NCI-H1417 treated with DMSO at 0.1 percent for 48 hours (cell line): Measurements from ENCODE around the gene CHCHD4.

Source experiments
- DNase-seq: peaks from one replicate; lab custom pipeline; 2025; lab: John Stamatoyannopoulos, UW

CHCHD4 gene

DNA sequence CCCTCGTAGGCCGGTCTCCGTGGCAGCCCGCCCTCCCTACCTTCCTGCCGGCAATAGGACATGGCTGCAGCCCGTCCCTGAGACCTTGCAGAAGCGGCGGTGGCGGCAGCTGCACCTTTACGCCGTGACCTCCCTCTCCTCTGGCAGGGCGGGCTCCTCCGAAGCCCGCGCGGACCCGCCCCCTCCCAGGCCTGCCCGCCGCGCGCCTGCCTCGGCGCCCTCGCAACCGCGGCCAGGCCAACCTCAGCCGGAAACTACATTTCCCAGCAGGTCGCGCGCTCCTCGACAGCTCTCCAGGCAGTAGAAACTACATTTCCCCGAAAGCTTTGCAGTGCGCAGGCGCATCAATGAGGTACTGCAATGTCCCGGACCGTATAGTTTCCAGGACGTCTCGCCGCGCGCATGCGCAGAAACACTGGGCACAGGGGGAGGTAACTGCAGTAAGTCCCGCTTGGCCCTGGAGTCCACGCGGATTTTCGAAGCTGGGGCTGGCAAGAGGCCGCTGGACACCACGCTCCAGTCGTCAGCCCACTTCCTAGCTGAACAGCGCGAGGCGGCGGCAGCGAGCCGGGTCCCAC lies at the start of gene CHCHD4, which contains the start of gene TMEM43:
Gene CHCHD4, minus strand, starts transcription at position 256 of the 578 bp plus-strand sequence. Its CDS starts 194 bp downstream, at position 62.
Gene TMEM43, plus strand, starts transcription at position 438 of the 578 bp plus-strand sequence. CDS start 142 bp downstream, outside the sequence.
- DNase-seq: peak; percentile 82

- no peak for DNase-seq
Measured at GRCh38 chr3:14172496-14172895, 47.8 kb upstream of the CHCHD4 start.

DNA sequence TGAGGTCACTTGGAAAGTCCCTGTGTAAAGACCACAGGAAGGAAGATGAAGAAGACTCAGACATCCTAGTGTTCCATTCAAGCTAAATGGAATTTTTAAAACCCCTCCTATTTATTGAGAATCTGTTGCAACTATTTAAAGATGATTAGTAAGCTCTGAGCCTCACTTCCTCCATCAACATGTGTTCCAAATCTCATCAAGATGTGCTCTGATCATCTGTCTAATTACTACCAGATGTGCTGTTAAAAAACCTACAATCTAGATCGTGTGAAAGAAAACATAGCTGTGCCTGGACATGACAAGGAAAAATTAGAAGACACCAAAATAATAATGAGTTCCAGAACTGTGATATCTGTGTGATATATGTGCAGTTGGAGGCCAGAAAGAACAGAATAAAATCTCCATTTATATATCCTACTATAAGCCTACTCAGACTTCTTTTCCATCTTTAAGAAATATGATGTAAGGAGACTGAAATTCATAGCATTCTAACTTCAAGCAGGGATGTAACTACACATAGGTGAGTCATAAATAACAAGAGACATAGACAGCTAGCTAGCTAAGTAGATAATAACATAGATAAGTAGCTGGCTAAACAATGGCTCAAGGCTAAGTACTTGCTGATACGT lies 46.0 kb upstream of the CHCHD4 start:
- no peak for DNase-seq

DNA sequence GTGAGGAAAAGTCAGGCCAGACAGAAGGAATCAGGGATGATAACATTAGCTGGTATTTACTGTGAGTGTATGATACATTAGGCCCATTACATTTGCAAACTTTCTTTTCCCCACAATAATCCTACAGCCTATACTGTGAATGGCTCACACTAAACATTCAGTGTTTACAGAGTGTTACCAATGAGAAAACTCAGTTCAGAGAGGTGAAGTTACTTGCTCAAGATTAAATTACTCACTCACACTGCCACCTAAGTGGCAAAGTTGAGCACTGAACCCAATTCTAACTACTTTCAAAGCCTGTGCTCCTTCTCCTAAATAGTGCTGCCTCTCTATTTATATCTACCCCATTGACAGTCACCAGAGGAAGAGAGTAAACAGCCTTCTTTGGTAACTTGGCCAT lies 45.2 kb upstream of the CHCHD4 start:
- no peak for DNase-seq

DNA sequence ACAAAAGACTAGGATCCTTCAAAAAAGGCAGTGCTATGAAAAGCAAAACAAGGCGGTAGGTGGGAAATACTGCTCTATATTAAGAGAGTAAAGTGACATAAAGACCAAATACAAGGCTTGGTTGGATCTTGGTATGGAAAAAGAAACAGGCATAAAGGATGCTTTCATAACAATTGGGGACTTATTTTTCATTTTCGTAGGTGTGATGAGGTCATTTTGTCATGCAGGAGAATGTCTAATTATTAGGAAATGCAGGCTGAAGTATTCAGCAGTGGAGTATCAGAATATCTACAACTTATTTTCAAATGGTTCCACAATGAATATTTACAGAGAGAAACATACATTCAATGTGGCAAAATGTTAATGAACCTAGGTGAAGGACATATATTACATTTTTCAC lies 44.8 kb upstream of the CHCHD4 start:
- DNase-seq: no peak

DNA sequence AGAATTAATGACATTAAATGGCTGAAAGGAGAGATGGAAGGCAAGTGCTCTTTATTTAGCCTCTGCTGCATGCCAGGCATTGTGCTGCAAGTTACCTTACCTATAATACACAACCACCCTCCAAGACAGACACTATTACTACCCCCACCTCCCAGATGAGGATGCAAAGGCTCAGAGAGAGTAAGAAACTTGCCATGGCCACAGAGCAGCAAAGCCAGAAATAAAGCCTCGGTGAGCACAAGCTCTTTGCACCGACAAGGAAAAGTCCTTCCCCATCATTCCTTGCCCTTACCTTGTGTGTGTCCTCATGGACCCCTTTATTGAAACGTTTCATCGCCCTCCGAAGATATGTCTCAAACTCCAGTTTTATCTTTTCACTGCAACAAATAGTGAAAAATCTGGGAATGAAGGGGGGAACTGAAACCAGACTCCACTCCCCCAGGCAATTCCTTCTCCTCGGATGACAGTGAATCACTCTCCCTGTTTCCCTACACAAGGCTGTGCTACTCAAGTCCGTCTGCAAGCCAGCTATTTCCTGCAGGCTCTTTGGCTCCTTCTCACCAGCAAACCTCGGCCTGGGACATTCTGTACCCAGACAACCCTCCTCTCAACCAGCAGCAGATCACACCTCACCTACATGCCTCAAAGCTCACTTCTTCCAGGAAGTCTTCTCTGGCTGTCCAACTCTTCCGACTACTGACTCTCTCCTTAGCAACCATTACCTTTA lies 42.4 kb upstream of the CHCHD4 start:
- DNase-seq: no peak

DNA sequence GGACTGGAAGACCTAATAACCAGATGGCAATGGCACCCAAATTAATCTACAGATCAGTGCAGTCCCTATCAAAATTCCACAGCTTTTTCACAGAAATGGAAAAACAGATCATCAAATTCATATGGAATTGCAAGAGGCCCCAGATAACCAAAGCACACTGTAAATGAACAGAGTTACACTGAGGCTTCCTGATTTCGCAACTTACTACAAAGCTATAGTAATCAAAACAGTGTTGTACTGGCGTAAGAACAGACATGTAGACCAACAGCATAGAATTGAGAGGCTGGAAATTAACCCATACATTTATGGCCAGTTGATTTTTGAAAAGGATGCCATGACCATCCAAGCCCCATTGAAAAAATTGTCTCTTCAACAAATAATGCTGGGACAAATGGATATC lies 37.5 kb upstream of the CHCHD4 start:
- DNase-seq: no peak

GRCh38 chr3:14161282-14161681 lies 36.6 kb upstream of the CHCHD4 start:
- no peak for DNase-seq

DNA sequence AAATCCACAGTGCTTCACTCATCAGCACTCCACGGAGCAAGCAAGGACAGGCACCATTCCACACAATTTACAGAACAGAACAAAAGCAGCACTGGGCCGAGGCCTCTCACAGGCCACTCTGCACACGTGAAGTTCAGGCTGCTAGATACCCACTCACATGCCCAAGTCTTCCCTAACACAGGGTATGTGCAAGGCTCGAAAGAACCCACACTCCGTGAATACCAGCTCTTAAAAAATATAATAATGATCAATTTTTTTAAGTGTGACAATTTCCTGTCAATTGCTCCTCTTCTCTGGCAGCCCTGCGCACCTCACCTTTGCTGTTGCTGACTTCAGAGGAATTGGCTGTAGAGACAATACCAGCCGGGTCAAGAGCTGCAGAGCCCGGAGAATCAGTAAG lies 34.8 kb upstream of the CHCHD4 start:
- DNase-seq: no peak

DNA sequence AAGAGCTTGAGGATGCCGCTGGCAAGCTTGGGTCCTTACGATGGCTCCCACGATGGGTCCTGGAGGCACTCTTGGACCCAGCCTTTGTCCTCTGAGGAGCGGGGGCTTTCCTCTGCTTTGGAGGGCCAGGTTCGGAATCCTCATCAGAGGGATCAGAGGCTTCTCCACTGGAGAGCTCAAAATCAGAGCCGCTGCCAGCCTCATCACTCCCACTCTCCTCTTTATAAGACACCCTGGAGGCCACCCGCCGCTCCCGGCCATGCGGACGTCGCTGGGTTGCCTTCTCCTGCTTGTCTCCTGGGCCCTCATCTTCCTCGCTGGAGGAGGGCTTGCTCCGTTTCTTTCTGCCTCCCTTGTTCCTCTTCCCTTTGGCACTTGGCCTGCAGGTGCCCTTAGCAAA lies 33.7 kb upstream of the CHCHD4 start:
- no peak for DNase-seq

DNA sequence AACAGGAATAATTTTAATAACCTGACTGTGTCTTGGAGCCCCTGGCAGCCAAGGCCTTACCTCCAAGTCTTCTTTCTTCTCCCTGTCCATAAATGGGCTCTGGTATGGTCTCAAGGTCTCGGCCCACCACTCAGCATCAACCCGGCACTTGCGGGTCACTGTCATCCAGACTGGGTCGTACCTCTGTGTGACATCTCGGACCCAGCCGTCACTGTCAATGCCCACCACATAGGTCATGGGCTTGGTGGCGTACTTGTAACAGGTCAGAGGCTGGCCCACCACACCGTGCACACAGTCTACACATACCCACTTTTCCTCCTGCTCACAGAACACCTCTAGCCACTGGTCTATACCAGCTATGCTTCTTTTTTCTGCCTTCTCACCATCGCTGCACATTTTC lies 33.3 kb upstream of the CHCHD4 start:
- no peak for DNase-seq

DNA sequence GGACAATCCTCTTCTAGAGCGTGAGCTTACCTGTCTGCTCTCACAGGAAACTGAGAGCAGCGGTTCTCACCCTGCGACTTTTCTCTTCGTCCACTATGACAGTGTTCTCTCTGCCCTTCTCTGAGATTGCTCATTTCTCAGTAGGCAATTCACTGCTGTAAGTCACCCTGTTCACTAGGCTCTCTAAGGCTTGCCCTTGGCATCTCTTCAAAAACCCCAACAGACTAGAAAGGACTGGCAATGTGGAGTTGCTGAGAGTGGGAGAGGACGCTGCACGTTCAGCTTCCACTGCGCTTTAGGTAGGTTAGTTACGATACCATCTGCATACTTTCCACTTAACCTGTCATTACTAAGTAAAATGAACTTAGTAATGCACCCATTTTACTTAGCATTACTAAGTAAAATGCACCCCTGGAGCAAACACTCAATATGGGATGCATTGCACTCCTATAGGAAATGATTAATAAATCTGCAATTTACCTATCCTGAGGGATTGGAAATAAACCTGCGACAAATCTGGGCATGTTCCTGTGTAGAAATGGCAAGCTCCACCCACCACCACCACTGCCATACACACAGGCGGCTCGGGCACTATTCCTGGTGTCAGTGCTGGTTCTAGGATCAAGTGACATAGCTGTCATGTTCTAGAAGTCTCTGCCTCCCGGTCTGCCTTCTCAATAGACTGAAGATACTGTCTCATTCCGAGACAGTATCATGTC lies 32.3 kb upstream of the CHCHD4 start:
- DNase-seq: no peak

DNA sequence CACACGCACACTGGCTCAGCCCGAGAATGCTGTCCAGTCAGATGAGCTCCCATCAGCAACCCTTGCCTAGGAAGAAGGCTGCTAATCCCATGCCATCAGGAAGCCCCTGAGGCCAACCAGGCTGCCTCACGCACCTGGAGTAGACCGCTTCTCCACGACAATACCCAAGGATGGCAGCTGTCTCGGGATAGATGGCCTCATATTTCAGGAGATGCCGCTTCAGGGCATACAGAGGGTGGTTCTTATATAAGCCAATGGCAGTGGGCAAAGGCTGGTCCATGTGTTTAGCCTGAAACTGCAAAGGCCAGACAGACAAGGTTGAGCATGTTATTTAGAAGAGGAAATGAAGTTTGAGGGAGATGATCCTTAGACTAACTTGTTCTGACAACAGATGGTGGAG lies 31.5 kb upstream of the CHCHD4 start:
- no peak for DNase-seq

DNA sequence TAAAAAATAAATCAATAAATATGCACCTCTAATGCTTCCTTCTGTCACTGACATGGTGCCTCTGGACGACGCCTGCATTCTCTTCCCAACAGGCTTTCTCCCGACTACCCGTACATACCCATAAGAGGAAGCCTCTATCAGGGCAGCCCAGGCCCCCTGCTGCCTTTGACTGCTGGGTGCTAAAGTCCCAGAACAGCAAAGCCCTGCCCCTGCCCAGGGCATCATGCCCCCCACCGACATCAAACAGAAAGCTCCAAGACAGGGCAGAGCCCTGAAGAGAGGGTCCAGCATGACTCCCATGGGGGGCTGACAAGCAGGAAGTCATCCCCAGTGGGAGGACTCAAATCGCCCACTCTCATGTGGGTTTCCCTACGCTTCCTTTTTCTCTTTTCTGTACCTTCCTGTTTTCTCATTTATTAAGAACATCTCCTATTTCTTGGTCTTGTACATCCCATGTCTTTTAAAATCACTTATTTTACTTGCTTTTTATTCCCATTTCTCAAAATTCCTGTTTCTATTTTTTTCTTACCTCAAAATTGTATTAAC lies 30.3 kb upstream of the CHCHD4 start:
- DNase-seq: no peak

GRCh38 chr3:14154276-14154675 lies 29.6 kb upstream of the CHCHD4 start:
- DNase-seq: no peak

DNA sequence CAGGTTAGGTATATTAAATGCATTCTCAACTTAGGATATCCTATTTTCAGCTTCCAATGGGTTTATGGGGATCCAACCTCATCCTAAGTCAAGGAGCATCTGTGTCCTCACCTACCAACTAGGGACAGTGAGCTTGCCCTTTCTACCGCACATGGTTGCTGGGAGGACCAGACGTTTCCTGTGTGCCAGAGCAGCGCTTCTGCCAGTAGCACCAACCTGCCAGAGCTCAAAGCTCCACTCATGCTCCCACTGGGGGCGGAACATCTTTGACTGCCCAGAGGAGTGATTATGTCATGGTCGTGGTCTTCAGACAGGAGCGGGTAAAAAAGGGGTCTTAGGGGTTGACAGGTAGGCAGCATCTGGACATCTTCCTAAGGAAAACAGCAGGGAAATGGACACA lies 29.0 kb upstream of the CHCHD4 start:
- no peak for DNase-seq

DNA sequence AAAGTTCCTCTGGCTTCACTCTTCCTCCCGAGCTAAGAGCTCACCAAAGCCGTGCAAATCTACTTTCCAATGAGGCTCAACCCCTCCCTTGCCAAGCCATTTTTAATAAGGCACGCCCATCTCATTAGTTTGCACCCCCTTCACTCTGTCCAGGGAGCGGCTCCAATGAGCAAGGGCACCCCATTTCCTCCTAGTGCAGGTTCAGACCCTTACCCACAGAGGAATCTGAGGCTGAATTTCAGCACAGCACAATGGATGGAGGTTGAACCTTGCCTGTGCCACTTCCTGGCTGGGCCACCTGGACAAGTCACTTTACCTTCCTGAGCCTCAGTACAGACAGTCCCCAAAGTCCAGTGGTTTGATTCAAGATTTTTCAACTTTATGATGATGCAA lies 28.3 kb upstream of the CHCHD4 start:
- no peak for DNase-seq

DNA sequence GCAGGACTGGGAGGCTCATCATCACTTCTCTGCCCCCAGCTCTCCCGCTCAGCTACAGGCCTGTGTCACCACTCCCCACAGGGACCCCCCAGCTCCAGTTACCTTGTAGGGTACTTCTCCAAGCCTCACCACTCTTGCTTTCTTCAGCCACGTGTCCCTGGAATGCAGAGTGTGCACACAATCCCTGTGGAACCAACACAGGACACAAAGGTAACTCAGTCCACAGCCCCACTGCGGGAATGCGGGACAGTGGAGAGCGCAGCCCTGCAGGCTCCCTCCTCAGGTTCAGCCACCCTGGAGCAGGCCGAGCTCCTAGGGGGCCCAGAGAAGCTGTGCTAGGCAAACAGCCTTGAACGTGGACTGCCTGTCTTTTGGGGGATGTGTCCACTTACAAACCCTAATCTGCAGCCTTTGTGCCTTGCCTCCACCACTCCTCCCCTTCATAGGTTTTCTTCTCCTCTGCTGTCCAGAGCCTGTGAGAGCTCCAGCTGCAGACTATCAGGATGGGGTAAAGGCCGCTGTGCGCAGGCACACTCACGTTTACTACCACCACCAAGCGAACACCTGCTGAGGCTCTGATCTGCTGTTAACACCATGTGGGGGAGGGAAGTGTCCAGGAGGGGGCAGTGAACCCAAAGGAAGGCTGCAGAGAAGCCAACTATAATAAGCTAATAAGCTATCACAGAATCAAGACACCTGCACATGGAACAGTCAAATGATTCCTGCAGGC lies 27.7 kb upstream of the CHCHD4 start:
- DNase-seq: no peak

DNA sequence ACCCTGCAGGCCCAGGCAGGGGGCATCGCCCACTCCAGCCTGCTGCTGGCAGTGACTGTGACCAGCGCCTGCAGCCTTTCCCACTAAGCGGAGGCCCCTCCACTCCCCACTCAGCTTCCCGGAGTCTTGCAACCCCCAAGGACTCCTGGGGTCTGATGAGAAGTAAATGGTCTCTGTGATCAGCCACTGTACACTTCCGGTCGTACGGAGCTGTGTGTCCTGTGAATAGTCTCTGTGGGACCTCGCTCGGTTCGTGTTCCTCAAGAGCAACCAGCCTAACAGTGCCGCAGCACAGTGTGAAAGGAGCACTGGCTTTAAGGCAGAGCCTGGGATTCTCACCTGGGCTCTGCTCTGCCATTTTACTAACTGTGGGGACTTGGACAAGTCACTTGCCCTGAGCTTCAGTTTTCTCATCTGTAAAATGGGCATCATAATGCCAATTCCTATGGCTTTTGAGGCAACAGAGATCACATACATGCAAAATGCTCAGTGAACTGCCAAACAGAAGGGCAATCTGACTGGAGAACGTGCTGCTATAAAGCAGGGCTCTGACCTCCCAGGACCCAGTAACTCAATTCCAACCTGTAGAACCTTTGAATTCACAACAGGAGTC lies 26.9 kb upstream of the CHCHD4 start:
- DNase-seq: no peak

DNA sequence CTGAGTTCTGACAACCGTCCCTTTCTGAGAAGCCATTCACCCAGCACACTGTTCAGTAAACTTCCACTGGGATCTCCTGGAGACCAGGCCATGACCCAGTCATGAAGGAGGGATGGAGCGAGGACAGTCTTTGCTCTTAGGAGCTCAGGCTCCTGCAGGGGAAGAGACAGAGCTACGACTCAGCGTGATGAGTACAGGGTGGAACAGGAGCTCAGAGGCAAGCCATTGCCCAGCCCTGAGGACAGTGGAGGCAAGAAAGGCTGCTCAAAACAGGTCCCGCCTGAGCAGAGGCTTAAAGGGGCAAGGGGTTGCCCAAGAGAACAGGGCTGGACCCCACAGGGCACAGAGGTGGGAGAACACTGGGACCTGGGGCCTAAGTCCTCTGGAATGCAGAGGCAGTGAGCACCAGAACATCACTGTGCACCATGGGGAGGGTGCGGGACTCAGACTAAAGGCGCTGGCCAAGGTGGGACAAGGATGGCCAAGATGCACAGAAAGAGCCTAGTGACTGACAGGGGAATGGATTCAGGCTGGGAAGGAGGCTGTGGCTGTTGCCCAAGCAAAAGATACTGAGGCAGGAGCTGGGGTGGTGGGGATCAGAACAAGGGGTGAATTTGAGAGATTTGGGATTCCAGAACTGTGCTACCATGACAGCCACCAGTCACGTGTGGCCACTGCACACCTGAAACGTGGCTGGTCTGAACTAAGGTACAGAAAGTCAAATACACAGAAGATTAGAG lies 26.0 kb upstream of the CHCHD4 start:
- no peak for DNase-seq

GRCh38 chr3:14150078-14150477 lies 25.4 kb upstream of the CHCHD4 start:
- DNase-seq: no peak
